ENCODE measurements around the gene TFCP2L1.
"Not testable (repeated sequence)": the region's sequence is repeated elsewhere in the genome, so short reads cannot be mapped to it uniquely, and the experiment has no call there.

The TFCP2L1 gene, protein sequence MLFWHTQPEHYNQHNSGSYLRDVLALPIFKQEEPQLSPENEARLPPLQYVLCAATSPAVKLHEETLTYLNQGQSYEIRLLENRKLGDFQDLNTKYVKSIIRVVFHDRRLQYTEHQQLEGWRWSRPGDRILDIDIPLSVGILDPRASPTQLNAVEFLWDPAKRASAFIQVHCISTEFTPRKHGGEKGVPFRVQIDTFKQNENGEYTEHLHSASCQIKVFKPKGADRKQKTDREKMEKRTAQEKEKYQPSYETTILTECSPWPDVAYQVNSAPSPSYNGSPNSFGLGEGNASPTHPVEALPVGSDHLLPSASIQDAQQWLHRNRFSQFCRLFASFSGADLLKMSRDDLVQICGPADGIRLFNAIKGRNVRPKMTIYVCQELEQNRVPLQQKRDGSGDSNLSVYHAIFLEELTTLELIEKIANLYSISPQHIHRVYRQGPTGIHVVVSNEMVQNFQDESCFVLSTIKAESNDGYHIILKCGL

DNA sequence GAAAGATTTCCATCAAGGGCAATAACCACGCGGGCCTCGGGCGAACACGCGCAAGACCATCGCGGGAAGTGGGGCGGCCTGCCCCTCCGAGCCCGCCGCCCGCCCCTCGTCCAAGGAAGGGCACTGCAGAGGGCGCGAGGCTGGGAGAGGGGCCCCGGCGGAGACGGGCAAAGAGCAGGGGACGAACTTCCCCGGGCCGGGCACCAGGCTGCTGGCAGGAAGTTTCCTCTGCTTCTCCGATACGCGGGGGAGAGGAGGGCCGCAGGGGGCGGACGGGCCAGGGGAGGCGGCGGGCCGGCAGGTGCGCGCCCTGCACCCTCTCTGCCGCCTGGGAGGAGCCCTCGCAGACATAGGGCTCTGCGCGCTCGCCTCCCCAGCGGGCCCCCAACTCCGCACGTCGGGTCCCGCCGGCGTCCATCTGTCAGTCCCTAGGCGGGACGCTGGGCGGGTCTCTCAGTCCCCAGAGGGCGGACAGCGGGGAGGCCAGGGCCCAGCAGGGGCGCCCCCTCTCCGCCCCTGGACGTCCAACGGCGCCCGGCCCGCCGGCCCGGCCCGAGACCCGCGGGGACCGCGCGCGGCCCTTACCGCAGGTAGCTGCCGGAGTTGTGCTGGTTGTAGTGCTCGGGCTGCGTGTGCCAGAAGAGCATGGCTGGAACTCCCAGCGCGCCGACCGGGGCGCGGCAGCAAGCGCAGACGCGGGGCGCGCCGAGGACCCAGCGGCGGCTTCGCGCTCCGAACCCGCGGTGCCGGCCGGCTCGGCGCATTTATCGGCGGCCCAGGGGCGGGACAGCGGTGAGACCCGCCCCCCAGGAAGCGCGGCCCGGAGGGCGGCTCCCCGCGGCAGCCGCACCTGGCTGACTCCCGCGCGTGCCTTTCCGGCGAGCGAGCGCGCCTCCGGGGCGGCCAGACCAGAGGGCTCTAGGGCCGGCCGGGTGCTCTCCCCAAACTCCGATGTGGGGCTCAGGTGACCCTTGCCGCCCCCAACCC lies at the start of gene TFCP2L1:
Gene TFCP2L1, minus strand, starts transcription at position 740 of the 987 bp plus-strand sequence. Its CDS starts 93 bp downstream, at position 647.
- DNase-seq: no peak

DNA sequence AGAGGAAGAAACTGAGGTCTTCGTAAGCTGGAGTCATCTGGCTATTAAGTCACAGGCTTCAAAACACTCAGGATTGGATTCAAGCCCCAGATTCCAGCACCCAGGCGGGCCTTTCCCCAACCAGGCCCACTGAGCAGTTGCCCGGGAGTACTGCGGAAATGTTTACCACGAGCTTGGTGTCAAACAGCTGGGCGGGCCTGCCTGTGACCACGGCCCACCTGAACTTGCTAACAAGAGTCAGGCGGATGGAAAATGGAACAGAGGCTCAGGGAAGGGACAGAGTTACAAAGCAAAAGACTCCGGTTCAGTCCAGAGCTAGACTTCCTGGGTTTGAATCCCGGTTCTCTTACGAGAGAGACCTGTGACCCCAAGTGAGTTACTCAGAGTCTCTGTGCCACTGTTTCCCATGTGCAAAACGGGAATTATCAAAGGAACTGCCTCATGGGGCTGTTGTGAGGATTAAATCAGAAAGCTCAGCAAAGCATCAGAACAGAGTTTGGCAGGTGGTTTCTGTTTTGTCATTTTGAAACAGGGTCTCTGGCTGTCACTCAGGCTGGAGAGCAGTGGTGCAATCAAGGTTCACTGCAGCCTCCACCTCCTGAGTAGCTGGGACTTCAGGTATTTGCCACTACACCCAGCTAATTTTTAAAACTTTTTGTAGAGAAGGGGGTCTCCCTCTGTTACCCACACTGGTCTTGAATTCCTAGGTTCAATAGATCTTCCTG lies 49.0 kb upstream of the TFCP2L1 start:
- DNase-seq: no peak

DNA sequence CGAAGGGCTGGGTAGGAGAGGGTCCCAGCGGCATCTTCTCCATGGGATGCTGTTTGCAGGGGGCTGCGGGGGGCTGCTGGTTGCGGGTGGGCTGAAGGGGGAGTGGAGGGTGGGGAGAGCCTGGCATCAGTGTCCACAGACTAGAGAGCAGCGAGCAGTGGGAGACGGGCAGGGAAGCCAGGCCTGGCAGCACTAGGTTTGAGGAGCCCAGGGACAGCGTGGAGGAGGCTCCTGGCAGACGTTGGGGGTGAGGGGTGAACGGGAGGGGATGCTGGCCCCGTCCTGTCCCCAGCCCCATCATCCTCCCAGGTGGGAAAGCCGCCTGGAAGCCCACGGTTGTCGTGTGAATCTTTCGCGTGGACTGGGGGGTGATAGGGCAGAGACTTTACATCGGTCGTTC lies 48.2 kb upstream of the TFCP2L1 start:
- no peak for DNase-seq

DNA sequence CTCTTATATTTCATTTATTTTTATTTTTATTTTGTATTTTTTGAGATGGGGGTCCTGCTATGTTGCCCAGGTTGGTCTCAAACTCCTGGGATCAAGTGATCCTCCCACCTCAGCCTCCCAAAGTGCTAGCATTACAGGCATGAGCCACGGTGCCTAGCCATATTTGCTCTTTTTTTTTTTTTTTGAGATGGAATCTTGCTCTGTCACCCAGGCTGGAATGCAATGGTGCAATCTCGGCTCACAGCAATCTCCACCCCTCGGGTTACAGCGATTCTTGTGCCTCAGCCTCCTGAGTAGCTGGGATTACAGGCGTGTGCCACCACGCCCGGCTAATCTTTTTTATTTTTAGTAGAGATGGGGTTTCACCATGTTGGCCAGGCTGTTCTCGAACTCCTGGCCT lies 46.3 kb upstream of the TFCP2L1 start:
- DNase-seq: not testable (repeated sequence)

DNA sequence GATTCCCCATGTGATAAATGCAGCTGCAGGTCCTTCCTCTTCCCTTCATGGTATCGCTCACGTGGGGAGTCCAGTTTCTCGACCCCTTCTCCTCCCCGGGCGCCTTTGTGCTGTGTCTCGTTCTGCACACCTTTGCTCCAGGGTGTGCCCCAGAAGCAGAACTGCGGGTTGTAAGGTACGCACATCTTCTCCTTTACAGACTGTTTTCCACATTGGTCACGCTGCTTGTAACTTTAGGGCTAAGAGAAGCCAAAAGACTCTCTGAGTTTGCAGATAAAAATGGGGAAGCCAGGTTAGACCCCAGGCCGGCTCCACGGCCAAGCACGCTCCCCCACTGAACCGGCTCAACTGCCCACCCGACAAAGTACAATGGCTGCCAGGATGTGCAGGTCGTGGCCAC lies 45.9 kb upstream of the TFCP2L1 start:
- no peak for DNase-seq

DNA sequence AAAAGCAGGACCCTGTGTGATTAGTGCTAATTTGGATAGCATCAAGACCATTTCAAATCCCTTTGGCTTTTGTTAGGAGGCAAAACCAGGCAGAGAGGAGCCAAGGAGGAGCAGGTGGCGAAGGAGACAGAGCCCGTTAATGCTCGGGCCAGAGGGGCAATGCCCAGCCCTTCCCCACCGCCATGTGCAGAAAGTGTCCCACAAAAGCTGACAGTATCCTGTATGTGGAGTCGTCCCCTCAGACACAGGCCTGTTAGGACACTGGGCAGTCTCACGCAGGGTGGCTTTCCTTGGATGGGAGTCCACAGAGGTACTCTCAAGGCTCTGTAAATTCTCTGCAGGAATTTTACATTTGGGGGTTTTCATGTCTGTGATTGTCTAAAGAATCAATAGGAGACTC lies 44.8 kb upstream of the TFCP2L1 start:
- DNase-seq: no peak

DNA sequence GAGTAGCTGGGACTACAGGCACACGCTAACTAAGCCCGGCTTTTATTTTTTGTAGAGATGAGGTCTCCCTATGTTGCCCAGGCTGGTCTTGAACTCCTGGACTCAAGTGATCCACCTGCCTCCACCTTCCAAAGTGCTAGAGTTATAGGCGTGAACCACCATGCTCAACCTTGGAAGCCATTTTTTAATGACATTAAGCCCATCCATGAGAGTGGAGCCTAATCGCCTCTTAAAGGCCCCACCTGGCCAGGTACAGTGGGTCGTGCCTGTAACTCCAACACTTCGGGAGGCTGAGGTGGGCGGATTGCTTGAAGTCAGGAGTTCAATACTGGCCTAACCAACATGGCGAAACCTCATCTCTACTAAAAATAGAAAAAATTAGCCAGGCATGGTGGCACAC lies 41.6 kb upstream of the TFCP2L1 start:
- DNase-seq: no peak

DNA sequence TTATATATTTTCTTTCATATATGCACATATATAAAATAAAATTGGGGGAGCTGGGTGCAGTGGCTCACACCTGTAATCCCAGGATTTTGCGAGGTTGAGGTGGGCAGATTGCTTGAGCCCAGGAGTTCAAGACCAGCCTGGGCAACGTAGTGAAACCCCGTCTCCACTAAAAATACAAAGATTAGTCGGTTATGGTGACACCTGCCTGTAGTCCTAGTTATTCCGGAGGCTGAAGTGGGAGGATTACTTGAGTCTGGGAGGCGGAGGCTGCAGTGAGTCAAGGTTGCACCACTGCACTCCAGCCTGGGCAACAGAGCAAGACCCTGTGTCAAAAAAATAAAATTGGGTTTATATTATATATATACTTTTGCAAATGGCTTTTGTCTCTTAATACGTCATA lies 39.6 kb upstream of the TFCP2L1 start:
- no peak for DNase-seq

DNA sequence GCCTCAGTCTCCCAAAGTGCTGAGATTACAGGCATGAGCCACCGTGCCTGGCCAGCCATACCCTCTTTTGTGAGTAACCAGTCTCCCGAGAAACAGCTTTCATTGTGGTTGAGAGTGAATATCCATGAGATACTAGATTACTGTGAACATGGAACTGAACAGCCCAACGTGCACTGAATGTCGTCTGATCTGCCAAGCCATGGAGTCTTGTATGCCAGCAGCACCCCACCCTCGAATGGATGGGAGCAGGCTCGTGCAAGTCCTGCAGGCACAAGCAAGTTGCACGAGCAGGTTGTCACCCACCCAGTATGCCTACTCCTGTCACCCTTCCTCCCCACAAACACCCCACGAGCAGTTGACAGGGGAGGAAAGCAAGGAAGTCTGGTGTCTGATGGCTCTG lies 36.5 kb upstream of the TFCP2L1 start:
- DNase-seq: no peak

DNA sequence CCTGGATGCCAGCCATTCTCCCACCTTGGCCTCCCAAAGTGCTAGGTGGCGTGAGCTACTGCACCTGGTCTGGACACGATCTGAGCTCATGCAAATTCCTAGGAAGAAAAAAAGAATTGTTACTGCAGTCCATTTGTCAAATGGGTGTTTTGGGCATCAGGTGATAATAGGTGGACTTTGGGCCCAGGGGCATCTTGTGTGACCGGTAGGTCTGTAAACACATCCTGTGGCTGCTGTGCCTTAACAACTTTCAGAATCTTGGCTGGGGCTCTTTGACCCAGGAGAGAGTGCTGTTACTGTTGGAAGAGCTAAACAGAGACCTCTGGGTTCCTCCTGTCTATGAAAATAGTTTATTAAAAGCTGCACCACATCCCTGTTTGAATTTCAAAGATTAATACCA lies 34.9 kb upstream of the TFCP2L1 start:
- no peak for DNase-seq

DNA sequence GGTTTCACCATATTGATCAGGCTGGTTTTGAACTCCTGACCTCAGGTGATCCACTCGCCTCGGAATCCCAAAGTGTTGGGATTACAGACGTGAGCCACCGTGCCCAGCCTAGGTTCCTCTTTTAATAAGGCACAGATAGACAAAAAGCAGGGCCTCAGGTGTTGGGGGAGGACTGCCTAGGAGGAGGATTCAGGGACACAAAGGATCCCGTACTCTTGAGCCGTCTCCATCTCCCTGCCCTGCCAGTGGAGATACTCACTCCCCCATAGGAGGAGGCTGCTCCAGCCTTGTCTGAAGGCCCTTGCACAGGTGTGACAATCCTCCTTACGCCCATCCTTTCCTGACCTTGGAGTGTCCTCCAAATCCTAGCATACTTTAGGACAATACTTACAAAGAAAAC lies 32.0 kb upstream of the TFCP2L1 start:
- no peak for DNase-seq

DNA sequence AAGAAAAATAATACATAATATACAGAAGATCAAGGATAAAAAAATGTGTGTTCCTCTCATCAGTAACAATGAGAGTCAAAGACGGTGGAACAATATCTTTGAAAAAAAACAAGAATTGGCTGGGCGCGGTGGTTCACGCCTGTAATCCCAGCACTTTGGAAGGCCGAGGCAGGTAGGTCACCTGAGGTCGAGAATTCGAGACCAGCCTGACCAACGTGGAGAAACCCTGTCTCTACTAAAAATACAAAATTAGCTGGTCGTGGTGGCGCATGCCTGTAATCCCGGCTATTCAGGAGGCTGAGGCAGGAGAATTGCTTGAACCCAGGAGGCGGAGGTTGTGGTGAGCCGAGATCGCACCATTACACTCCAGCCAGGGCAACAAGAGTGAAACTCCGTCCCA lies 28.7 kb upstream of the TFCP2L1 start:
- not testable (repeated sequence) for DNase-seq

DNA sequence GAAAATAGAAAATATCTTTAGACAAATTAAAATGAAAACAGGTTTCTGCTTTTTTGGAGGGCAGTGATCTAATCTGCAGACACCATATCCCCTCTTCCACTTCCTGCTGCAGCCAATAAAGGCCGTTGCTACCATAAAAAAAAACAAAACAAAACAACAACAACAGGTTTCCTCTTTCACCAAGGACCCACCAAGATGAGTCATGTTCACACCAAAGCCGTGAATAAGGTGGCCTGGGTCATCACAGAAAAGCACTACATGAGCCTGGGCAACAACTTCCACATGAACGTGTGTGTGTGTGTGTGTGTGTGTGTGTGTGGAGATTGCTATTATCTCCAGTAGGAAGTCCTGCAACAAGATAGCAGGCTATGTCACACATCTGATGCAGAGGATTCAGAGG lies 24.8 kb upstream of the TFCP2L1 start:
- no peak for DNase-seq

DNA sequence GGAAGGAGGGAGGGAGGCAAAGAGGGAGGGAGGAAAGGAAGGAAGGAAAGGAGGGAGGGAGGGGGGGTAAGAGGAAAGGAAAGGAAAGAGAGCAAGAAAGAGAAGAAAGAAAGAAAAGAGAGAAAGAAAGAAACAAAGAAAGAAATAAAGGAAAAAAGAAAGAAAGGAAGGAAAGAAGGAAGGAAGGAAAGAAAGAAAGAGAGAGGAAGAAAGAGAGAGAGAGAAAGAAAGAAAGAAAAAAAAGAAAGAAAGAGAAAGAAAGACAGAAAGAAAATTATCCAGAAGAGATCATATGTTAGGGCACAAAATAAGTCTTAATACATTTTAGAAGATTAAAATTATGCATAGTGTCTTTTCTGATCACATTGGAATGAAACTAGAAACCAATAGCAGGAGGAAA lies 24.3 kb upstream of the TFCP2L1 start:
- no peak for DNase-seq

DNA sequence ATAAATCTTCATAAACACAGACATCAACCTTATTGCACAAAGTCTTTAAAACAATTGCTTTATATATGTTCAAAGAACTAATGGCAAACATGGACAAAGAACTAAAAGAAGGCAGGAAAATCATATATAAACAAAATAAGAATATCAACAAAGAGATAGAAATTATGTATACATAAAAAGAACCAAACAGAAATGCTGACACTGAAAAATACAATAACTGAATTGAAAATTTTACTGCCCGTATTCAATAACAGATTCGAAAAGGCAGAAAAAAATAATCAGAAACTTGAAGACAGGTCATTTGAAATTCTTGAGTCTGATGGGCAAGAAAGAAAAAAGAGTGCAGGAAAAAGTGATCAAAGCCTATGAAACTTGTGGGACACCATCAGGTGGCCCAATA lies 22.0 kb upstream of the TFCP2L1 start:
- no peak for DNase-seq

DNA sequence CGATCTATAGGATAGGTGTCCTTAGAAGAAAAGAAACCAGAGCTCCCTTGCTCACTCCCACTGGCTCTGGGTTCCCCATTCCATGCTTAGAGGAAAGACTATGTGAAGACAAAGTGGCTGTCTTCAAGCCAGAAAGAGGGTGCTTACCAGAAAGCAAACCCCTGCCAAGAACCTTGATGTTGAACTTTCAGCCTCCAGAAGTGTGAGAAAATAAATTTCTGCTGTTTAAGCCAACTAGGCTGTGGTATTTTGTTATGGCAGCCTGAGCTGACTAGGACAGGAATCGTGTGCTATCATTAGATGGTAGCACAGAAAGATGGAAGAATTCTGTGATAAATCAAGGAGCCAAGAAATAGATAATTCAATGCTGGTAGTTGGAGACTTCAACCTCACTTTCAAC lies 19.9 kb upstream of the TFCP2L1 start:
- no peak for DNase-seq

DNA sequence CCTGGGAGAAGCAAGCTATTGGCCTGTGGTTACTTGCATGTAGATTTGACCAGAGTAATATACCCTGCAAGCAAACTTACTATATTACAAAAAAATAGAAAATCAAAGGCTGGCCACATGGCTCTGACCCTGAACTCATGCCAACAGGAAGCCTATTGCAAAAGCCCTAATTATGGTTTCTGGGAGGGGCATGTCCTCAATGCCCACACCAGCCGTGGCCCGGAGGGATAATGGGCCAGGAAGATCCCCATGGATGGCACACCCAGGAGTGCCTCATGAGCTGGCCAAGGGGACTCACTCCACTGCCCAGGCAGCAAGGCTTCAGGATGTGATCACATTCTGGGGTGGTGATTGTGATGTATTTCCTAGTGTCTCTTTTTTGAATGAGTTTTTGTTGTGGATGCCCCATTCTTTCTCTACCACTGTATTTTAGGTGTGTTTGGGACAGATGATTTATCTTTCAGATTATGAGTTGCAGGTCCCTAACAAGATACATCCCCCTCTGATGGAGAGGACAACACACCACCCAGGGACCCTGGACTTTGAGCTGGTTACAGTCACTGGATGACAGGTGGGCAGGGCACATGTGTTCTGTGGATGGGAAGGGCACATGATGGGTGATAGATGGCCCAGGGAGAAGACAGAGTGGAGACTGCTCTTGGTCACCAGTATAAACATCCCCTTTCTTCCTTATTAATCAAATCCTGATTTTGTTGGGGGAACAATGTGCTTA lies 18.7 kb upstream of the TFCP2L1 start:
- DNase-seq: no peak

DNA sequence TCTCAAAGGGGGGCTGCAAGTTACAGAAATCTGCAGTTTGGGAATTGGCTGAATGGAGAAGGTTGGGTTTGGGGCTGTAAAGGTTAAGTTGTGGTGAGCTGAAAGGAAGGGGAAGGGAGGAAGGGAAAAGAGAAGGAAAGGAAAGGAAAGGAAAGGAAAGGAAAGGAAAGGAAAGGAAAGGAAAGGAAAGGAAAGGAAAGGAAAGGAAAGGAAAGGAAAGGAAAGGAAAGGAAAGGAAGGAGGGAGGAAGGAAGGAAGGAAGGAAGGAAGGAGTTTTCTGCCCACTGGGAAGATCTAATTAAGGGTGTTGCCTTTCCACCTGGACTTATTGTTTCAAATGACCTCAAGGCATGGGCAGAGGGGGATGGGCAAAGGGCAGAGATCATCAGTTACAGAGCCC lies 16.2 kb upstream of the TFCP2L1 start:
- DNase-seq: not testable (repeated sequence)

DNA sequence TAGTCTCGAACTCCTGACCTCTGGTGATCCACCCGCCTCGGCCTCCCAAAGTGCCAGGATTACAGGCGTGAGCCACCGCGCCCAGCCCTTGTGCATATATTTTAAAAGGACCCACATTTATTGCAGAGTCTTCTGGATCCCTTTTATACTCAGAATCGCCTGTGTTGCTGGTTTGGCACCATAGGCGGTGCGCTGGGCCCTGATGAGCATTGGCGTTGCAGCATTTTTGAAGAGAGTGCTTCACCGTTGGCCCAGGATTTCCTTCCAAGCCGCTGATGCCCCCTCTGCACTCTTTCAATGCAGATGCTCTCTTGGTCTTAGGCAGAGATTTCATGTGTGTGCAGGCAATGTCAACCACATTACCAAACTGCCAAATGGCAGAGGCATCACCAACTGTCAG lies 13.5 kb upstream of the TFCP2L1 start:
- DNase-seq: no peak

DNA sequence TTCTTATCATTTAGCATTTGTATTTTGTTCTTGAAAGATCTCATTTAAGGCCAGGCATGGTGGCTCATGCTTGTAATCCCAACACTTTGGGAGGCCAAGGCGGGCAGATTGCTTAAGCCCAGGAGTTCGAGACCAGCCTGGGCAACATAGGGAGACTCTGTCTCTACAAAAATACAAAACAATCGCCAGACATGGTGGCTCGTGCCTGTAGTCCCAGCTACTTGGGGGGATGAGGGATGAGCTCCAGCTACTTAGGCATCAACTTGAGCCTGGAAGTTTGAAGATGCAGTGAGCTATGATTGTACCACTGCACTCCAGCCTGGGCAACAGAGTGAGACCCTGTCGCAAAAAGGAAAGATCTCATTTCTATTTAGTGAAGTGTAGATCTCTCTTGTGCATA lies 12.9 kb upstream of the TFCP2L1 start:
- not testable (repeated sequence) for DNase-seq

DNA sequence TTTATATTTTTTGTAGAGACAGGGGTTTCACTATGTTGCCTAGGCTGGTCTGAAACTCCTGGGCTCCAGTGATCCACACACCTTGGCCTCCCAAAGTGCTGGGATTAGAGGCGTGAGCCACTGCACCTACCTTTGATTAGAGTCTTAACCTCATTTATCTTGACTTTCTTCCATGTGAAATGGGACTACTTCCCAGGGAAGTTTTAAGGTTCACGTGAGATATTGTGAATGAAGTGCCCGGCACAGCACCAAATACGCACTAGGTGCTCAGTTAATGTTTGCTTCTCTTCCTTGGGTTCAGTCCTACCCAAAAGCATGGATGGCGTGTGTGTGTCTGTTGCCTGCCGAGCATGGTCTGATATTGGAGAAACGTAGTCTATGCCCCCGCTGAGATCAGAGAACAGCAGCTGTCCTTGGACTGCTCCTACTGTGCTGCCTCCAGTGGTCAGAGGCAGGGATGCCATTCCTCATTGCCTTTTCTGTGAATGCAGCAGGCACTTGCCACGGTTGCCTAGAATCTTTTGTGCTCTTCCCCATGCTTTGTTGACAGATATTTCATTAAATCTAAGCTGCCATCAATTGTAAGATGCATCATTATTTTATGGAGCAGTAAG lies 12.3 kb upstream of the TFCP2L1 start:
- DNase-seq: peak; percentile 11 to 24

Measured in Kasumi-1 (cell line).